Measurements from ENCODE around the gene PSMC1. TPM values are rescaled to one million over a fixed set of nuclear protein-coding genes. Genes with fewer than 3 reads are reported as not detected.

Gene PSMC1
- total and polyA plus RNA-seq, 11 donors: 113 to 378 (median 126) TPM

DNA sequence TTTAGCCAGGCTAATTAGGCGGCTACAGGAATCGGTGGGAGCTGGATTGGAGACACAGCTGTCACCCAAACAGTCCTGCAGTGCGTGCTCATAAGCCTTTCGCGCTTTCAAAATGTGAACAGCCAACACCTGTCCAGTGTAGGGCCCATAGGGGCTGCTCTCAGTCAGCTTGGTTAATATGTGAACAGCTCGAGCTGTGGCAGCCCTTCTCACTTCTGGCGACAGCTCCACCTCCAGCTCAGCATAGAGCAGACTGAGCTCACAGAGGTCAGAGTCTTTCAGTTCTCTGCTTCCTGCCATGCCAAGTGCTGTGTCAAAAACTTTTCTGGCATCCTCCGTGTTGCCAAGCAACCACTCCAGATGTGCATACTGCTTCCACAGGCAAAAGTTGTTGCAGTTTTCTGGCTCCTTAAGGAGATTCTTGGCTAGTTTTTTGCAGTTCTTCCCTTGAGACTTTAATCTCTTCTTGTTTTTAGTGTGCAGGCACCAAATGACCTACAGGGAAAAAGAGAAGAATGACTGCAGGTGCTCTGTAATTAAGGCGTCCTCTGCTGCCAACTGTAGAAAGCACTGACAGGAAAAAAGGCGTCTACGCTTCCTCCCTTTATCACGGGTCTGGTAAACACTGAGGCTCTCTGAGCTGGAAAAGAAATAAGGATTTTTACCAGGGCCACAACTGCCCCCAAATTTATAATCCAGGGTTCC, 32.5 kb downstream of the PSMC1 start:
- WGBS, 4 donors: 52 to 69% (median 61%) methylated on average over 12 of the region's 12 CpGs
- no peaks in the 10 kb centered on the region for H3K9me3 ChIP-seq
- ATAC-seq: peak; percentile 75 to 93 (median 88)
- H3K4me1 ChIP-seq: peaks cover 0 to 21% (median 13%) of the 10 kb centered on the region in 12 donors
- intact Hi-C loops (cut with DNase I): no loop called here
- peak in 3 of 5 donors; percentile 30 to 75 (median 36) for DNase-seq
- peaks cover 0 to 95% (median 87%) of the 10 kb centered on the region in 9 donors for H3K36me3 ChIP-seq
- TF ChIP-seq POLR2A (IDR thresholded peaks at IDR 0.05): no peak
- TF ChIP-seq, protein P1, sequence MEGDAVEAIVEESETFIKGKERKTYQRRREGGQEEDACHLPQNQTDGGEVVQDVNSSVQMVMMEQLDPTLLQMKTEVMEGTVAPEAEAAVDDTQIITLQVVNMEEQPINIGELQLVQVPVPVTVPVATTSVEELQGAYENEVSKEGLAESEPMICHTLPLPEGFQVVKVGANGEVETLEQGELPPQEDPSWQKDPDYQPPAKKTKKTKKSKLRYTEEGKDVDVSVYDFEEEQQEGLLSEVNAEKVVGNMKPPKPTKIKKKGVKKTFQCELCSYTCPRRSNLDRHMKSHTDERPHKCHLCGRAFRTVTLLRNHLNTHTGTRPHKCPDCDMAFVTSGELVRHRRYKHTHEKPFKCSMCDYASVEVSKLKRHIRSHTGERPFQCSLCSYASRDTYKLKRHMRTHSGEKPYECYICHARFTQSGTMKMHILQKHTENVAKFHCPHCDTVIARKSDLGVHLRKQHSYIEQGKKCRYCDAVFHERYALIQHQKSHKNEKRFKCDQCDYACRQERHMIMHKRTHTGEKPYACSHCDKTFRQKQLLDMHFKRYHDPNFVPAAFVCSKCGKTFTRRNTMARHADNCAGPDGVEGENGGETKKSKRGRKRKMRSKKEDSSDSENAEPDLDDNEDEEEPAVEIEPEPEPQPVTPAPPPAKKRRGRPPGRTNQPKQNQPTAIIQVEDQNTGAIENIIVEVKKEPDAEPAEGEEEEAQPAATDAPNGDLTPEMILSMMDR (IDR thresholded peaks at IDR 0.05): no peak
- H3K27me3 ChIP-seq: no peaks in the 10 kb centered on the region
- H3K4me3 ChIP-seq: no peak overlapping the region
- H3K27ac ChIP-seq: peak overlapping the region in 7 of 12 donors; percentile 1 to 49 (median 30)

DNA sequence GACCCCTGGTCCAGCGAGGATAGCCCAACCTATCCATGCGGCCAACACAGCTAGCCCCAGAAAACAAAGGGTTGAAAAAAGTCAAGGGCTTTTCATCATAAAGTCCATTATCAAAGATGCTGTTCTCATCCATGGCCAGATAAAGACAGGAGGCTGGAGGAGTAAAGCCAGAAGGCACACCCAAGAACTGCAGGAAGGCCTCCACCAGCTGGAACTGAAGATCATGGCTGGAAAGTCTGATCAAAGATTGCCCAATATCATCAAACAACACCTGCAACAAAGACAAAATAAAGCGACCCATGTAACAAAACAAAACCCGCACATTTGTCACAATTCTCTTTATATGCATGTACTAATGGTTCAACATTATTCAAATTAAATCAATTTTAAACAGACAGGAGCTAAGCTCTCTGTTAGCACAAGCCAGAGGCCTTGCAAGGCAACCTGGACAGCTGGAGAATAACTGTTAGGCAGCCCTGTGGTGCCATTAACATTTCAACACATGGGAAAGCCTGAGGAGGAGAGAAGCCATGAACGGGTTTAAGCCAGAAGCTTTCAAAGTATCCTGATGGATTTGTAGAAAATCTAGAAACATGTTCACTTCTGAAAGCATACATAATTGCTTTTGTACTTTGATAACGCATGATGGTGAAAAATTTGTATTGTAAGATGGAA, 34.1 kb downstream of the PSMC1 start:
- no peaks in the 10 kb centered on the region for H3K9me3 ChIP-seq
- ATAC-seq (no peak), DNase-seq (no peak)
- no peak overlapping the region for H3K4me3 ChIP-seq
- peaks cover 0 to 21% (median 13%) of the 10 kb centered on the region in 12 donors for H3K4me1 ChIP-seq
- TF ChIP-seq, protein P1 (IDR thresholded peaks at IDR 0.05): no peak
- no peak for TF ChIP-seq POLR2A (IDR thresholded peaks at IDR 0.05)
- intact Hi-C loops (cut with DNase I): loop anchor here in 1 of 10 donors (10.0 kb wide), 1 partner anchor 614 kb away; no protein-coding TSS in a partner anchor
- no peaks in the 10 kb centered on the region for H3K27me3 ChIP-seq
- peaks cover 0 to 97% (median 86%) of the 10 kb centered on the region in 9 donors for H3K36me3 ChIP-seq
- H3K27ac ChIP-seq: no peak overlapping the region
- 87 to 92% (median 90%) methylated on average over 6 of the region's 6 CpGs for WGBS, 4 donors

DNA sequence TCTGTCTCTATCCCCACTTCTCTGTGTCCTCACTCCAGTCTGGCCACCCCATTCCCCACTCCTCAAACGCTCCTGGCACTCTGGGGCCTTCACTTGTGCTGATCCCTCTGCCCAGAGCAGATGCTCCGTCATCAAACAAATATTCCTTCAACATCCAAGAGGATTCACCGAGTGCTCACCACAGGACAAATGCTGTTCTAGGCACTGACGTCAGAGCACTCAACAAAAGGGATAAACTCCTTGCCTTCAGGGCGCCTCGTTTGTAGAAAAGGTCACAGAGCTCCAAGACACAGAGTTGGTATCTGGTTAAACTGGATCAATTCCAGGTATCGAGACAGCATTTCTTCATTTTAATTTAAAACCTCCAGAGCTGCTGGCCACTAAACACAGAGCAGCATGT, 35.3 kb downstream of the PSMC1 start:
- Histone ChIP-seq H3K36me3 (peaks cover 0 to 97% (median 83%) of the 10 kb centered on the region in 9 donors), H3K4me3 (no peak overlapping the region), H3K9me3 (no peaks in the 10 kb centered on the region), H3K27ac (no peak overlapping the region), H3K4me1 (peaks cover 0 to 21% (median 15%) of the 10 kb centered on the region in 12 donors), H3K27me3 (no peaks in the 10 kb centered on the region)
- no peak for ATAC-seq
- no peak for DNase-seq
- intact Hi-C loops (cut with DNase I): loop anchor here in 1 of 10 donors (10.0 kb wide), 1 partner anchor 613 kb away; no protein-coding TSS in a partner anchor
- TF ChIP-seq, protein P1 (IDR thresholded peaks at IDR 0.05): no peak
- no peak for TF ChIP-seq POLR2A (IDR thresholded peaks at IDR 0.05)
- 81 to 86% (median 83%) methylated on average over 7 of the region's 7 CpGs for WGBS, 4 donors
